NCI-H187 treated with DMSO at 0.1 percent for 48 hours (cell line): ENCODE results near the gene CASP6.

Source experiments
- DNase-seq: peaks from one replicate; lab custom pipeline; 2025; lab: John Stamatoyannopoulos, UW

Gene CASP6

DNA sequence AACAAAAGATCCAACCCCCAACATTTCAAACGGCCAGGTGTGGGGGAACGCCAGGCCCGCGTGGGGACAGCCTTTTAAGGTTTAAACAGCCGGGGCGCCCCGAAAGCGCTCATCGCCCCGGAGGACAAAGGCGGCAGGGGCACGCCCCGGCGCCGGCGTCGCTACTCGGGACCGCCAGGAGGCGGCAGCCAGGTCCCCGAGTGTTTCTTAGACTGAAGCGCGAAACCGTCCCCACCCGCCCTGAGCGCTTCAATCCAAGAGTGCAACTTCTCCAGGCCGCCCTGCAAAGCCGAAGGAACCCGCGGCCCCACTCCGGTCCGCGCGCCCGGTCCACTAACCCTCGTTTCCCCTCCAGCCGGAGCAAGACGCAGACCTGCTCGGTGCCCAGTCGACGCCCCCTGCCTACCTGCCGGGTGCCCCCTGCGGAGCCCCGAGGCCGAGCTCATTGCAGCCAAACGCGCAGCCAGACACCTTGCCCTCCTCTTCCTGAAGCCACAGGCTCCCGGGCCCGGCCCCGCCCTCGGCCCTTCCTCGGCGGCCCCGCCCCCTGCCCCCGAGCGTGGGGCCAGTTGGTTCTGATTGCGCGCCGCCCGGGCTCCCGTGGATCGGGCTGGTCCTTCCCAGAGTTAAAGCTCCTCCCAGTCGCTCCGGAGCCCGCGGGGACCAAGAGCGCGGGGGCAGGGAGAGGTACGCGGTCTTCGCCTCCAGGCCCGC lies at the start of gene CASP6:
Gene CASP6, minus strand, starts transcription at position 496 of the 714 bp plus-strand sequence. Its CDS starts 50 bp downstream, at position 446.
- no peak for DNase-seq

DNA sequence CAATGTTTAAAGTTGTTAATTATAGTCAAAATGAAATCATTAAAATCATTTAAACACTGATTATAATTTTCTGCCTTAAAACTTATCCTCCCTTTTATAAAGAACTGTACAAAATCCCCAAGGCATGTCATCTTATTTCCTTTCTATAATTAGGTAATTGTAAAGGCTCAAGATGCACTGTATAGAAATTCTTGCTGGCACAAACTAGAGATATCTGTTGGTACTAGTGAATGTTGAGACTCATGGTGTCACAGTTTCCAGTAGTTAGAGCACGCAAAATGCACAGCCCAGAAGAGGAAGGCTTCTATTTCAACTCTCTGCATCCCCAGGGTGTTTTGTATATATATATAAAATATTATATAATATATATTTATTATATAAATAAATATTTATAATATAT lies 49.3 kb upstream of the CASP6 start:
- no peak for DNase-seq

DNA sequence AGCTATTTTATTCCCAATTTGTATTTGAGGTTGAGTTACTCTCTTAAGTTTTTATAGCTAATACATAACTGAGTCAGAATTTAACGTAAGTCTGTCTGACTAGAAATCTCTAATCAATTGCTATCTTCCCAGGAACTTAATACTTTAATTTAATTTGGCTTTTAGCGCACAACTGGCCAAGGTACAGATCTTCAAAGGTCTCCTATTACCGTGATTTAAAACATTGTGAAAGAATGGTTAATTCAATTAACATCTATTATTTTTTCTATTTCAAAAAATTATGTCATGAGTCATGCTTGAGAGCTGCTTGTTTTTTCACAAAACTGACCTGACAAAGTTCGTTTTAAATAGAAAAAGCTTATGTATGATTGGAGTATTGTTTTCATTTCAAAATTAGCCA lies 48.6 kb upstream of the CASP6 start:
- DNase-seq: no peak

DNA sequence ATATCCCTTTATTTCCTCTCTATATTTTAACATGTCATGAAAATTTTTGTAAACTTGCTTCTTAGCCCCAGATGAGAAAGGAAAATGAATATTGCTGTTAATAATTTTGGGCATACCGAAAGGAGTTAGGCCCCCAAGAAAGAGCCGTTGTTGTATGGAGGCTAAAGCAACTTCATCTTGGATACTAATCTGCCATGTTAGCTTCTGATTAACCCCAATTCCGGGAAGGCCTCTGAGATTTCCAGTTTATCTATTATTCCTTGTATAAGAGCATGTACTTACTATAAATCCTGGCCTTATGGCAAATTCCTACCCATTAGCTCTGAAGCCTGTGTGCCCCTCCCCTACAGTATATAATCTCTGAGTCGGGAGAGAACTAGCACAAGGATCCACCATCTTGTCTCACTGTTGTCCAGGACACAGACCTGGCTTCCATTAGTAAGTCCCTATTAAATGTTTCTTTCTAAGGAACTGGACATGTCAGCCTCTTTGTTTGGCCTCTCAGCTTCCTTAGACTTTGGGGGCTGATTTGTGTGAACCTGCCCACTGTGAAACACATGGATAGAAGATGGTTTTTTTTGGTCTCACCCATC lies 47.5 kb upstream of the CASP6 start:
- no peak for DNase-seq

DNA sequence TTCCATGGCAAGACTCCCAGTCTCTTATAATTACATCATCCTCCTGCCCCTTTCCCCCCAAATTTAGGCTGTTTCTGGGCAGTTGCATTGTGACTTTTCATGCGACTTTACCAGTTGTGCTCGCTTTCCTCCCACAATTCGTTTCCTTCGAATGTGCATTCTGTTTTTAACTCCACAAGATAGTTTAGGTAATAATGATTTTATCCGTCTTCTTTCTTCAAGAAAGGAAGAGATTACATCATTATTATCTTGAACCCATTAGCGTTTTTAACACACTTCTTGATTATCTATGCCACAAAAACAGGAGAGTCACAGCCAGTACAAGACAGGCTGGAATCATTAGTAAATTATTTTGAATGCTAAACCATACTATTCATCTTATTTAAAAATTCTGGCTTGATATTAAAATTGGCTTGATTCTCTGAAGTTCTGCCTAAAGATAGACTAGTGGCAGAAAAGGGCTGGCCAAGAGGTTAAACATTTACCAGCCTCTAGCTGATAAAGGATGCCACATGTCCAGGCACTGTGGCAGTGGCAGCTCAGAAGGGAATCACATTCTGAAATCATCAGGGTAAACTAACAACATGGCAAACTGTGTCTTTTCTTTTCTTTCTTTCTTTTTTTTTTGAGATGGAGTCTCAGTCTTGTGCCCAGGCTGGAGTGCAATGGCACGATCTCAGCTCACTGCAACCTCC lies 46.3 kb upstream of the CASP6 start:
- no peak for DNase-seq

DNA sequence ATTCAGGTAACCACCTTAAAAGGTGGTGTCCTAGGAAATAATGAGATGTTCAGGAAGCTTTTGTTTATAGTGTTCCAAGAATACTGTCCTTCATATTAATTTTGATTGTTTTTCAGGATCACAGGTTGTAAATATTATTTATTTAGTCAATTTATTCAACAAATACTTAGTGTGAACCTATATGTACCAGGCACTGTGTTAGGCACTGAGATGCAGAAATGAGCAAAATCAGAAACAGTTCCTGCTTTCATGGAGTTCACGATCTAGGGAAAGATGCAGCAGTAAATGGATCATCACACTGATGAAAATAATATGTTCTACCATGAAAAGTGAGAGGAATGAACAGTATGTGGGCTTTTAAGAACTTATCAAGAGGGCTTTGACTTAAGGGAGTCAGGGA lies 44.9 kb upstream of the CASP6 start:
- no peak for DNase-seq

DNA sequence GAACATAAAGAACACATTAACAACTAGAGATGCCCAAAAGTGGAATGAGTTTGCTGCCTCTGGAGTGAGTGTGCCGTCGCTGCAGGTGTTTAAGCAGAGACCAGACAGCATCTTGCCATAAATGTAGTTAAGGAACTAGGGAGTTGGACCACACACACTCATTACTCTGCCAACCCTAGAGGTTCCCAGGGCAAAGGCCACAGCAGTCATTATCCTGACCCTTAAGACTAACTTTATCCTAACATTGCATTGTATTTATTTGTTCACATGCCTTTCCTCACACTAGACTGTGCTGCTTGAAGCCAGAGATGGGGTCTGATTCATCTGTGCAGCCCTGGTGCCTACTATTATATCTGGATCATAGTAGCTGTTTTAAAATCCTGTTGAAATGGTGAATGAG lies 43.5 kb upstream of the CASP6 start:
- no peak for DNase-seq

DNA sequence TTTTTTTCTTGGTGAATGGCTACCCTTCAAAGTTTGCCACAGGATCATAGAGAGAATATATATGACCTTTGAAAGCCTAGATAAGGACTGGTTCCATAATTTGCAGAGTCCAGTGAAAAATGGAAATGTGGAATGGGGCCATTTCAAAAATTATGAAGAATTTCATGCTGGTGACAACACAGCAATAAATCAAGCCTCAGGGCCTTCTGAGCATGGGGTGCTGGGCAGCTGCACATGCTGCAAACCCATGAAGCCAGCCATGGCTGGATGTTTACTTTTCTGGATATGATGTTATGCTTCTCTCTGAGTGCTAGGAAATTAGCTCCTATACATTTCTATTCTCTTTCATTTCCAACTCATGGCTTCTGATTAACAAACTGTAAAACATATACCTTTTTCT lies 42.6 kb upstream of the CASP6 start:
- DNase-seq: no peak

DNA sequence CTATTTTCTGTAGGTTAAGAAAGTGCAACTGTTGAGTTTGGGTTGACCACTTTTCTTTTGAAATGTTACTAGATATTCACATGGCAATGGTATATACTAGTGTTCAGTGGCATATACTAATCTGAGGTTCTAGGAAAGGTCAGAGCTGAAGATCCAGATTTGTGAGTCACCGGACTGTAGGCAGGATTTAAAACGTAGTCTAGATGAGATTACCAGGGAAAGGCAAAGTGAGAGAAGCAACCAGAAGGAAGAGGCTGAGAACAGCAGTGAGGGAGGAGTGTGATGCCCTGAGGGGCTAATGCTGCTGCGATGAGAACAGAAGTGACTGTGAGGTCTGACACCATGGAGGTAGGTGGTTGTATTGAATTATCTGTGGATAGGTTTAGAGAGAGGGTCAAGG lies 36.3 kb upstream of the CASP6 start:
- DNase-seq: no peak

DNA sequence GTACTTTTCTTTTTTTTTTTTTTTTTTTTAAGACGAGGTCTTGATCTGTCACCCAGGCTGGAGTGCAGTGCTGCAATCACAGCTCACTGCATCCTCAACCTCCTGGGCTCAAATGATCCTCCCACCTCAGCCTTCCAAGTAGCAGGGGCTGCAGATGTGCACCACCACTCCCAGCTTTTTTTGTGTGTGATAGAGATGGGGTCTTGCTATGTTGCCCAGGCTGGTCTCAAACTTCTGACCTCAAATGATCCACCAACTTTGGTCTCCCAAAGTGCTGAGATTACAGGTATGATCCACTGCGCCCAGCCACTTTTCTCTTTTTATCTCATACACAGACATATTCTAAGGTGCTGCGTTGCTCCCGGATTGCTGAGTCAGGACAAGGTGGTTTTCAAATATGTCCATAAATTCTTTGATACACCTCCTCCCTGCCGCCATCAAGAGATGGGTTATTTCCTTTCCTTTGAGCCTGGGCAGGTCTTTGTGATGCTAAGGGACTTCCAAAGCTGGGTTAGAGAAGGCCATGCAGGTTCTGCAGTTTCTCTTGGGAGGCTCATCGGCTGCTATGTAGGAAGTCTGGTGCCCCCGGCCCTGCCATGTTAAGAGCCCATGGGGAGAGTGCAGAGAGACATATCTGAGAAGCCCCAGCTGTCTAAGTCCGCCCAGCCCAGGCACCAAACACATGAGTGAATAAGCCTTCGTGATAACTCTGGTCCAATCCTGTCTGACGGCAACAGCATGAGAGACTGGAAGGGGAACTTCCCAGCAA lies 35.0 kb upstream of the CASP6 start:
- no peak for DNase-seq

DNA sequence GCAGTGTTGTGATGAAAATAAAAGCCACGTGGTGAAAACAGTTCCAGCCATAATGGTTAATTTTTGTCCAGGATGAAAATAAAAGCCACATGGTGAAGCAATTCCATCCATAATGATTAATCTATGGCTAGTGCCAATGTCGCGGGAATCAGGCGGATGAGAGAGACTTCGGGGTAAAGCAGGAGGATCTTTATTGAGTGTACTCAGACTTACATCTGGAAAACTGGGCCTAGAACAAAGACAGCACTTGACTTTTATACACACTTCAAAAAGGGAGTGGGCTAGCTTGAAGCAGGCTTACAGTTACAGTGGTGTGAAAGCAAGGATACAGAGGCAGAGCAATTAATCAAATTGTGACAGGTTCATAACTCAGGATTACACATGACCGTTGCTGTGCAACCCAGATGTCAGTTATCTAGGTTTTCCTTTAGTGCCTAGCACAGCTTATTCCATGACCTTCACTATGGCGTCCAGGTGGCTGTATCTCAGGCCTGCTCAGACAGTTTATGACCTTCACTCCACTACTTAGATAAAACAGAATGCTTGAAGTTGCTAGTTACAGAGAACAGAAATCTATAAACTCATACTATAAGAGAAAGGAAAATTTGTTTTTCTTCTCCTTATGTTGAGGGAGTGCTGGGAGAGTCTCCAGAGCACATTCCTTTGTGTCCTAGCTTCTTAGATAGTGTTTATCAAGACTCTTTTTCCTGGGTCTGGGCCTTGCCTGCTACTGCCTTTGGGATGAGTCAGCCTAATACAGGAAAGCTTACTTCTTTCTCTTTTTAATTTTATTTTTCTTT lies 32.5 kb upstream of the CASP6 start:
- no peak for DNase-seq

DNA sequence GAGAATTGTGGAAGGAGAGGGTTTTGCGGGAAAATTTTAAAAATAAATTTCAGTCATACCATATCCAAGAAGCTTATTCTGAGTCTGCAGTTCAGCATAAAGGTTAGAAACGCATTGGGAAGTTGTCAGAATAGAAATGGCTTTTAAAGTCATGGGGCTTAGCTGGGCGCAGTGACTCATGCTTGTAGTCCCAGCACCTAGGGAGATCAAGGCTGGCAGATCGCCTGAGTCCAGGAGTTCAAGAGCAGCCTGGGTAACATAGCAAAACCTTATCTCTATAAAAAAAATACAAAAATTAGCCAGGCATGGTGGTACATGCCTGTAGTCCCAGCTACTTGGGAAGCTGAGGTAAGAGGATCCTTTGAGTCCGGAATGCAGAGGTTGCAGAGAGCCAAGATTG lies 30.5 kb upstream of the CASP6 start:
- no peak for DNase-seq

DNA sequence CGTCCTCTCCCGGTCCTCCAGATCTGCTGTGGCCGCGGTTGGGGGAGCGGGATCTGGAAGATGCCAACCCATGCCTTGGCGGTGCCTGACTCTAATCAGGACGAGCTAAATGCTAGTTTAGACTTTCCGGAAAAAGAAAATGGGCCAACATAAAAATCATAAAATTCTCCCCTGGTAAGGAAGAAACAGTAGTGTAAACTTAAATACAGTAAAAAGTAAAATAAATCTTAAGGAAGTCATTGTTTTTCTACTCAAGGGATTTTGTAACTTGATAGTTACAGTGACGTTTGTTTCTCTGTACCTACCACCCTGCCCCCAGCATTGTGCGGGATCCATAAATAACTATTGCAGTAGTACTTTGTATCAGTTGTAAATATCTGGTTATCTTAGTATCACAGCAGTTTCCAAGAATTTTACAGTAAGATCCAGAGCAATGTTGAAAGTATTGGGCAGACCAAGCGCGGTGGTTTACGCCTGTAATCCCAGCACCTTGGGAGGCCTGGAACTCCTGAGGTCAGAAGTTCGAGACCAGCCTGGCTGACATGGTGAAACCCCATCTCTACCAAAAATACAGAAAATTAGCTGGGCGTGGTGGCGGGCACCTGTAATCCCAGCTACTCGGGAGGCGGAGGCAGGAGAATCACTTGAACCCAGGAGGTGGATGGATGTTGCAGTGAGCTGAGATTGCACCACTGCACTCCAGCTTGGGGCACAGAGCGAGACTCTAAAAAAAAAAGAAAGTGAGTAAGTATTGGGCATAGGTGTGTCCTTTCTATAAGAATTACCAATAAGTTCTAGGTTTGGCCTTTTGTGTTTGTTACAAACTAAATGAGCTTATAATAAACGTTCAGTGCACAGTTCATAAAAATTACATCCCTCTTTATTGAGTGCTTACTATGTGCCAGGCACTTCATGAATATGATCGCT lies 27.6 kb upstream of the CASP6 start:
- no peak for DNase-seq

DNA sequence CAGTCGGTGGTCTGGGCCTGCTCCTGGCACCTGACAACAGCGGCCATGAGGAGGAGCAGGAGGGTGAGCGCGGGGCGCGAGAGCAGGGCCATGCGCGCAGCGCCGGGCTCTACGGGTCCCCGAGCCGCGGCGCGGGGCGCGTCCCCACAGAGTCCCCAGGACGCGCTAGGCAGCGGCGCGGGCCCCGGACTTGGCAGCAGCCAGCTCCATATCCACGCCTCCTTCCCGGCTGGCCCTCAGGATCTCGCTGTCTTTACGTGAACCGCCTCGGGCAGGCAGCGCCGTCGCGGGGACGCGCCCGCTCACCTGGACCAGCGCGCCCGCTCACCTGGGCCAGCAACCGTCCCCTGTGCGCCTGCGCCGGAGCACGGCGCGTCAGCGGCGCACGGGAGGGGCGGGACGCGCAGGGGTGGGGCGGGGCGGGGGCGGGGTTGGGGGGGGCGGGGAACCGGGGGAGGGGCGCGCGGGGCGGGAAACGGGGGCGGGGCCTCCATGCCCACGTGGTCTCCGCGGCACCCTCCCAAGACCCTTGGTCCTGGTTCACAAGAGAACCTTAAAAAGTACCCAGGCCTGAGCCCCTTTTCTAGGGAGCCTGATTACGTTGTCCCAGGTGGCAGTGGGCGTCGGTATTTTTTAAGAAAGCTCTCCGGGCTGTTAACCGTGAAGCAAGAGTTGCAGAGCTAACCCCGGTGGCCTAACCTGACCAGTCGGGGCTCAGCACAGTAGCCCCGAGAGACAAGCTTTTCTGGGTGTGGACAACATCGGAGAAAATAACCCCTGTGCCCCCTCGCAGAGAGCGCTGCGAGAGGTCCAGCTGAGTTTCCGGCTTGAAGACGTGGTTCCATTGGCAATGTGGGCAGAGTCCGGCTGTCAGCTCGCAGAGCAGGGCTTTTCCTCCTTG lies 26.7 kb upstream of the CASP6 start, which contains the start of gene PLA2G12A:
Gene PLA2G12A, minus strand, starts transcription at position 353 of the 901 bp plus-strand sequence. Its CDS starts 261 bp downstream, at position 92.
- DNase-seq: no peak

DNA sequence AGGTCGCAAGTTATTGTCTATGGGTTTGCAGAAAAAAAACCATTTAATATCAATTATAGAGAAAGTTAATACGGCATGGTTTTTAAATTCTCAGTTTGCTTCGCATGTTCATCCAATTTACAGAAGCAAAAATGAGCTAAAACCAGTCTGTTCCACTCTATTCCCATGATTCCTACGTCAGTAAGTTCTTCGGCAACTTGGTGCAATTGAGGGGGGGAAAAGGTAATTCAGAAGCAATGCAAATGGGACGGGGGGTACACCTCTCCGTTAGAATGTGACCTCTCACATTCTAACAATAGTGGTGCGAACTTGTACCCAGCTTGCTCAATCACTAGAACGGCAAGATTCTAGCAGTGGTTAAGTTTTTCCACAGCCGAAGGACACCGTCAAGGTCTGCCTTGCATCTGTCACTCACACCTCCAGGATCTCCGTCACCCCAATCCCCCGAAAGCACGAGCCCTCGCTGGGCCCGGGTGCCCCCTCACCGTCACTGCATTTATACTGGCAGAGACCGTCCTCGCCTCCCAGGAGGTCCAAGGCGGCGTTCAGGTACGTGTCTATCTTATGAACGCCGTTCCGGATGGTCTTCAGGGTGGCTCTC lies 26.0 kb upstream of the CASP6 start:
- DNase-seq: no peak

DNA sequence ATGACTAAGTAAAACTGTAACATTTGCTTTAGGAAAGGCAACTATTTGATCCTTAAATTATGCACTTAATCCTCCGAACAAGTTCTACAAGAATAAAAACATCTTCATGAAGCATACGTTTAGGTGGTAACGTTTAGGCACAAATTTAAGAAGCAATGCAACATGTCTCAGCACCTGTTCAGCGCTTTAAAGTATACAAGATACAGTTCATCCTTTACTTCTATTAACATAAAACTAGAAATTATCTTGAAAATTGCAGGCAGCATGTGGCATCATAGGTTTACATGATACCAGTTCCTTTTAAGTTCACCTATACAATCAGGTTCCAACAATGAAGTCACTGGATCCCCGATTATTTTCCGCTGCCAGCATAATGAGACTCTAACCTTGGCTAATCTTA lies 25.1 kb upstream of the CASP6 start:
- DNase-seq: no peak

DNA sequence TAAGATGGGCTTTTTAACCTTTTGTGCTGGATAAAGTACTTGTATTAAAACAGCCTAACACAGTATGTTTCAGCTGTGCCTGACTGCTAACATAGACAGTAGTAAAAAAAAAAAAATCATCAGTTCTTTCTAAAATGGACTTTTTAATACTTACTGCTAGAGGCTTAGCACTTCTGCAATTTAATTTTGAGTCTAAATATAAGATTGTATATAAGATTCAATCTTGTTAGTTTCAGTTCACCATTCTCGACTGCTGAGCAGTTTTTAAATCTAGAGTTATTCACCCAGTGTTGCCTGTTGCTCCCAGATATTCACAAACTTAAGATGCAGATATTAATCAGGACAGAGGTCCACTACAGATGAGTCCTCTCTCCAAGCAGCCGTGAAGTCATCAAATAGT lies 19.9 kb upstream of the CASP6 start:
- DNase-seq: no peak

DNA sequence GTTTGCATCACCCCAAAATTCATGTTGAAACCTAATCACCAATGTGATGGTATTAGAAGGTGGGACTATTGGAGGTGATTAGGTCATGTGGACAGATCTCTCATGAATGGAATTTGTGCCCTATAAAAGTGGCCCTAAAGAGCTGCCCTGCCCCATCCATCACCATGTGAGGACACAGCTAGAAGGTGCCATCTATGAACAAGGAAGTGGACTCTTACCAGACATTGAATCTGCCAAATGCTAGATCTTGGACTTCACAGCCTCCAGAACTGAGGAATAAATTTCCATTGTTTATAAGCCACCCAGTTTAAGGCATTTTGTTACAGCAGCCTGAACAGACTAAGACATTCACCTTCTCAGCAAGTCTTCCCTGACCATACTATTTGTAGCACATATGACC lies 19.1 kb upstream of the CASP6 start:
- no peak for DNase-seq

DNA sequence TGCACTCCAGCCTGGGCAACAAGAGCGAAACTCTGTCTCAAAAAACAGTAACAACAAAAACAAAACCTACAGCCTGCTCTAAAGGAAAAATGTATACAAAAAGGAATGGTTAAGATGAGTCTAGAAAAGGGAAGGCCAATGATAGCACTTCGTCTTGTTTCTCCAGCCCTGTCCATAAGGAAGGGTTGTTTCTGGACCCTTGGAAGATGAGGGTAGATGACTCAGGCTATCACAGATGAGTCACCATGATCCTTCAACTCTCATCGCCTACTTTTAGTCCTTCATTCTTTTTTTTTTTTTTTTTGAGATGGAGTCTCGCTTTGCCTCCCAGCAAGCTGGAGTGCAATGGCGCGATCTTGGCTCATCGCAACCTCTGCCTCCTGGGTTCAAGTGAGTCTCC lies 17.8 kb upstream of the CASP6 start:
- no peak for DNase-seq
